PC-3 (cell line): ENCODE data around the gene DEPP1.

Experiments
- EZH2 ChIP-seq: fragments of 300-600 bp; sonication (generic); IDR thresholded peaks from one replicate; pipeline ENCODE4 v1.6.1; 2017; ENCODE audit warnings: antibody characterized with exemption, mild to moderate bottlenecking, low read length; ENCODE audit not compliant: unreplicated experiment
- EZH2phosphoT487 ChIP-seq: fragments of 300-600 bp; sonication (generic); IDR thresholded peaks from 2 replicates; pipeline ENCODE4 v1.6.1; 2018; ENCODE audit warnings: mild to moderate bottlenecking, antibody characterized with exemption, low read length, borderline replicate concordance
- TF ChIP-seq, protein P1 (sequence below): fragments of 300-600 bp; sonication (generic); conservative IDR thresholded peaks from 2 replicates; pipeline ENCODE4 v1.5.1; 2017; ENCODE audit warnings: antibody characterized with exemption, low read depth, mild to moderate bottlenecking, low read length

DNA sequence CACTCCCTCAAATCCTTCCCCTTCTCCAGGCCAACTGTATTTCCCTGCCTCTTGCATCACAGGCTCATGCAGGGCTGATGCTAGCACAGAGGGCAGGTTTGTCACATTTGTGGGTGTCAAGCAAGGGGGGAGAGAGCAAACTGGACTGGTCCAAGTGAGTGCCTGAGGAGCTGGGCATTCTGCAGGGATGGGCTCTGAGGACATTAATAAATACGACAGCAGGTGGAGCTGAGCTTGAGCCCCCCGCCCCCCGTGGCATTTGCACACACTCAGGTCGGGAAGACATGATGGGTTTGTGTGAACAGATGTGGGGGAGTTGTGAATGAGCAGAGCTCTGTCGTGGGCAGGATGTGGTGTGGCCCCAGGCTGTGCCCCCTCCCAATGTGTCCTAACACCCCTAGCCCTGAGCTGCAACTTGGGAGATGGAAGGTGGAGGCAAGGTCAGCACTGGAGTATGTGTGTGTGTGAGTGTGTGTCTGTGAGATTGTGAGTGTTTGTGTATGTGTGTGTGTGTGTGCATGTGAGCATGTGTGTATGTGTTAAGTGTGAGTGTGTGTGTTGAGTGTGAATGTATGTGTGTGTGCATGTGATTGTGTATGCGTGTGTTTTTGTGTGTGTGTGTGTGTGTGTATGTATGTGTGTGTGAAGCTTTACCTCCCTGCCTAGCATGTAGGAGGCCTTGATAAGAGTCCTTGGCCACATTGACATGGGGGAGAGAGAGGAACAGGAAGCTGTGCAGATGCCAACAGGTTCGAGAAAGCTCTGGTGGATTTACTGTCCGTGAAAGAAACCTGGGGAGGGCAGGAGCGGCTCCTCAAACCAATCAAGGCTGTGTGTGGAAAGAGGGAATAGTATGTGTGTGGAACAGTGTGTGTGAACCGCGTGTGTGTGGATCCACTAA lies 9.9 kb downstream of the DEPP1 start:
- TF ChIP-seq, protein P1, sequence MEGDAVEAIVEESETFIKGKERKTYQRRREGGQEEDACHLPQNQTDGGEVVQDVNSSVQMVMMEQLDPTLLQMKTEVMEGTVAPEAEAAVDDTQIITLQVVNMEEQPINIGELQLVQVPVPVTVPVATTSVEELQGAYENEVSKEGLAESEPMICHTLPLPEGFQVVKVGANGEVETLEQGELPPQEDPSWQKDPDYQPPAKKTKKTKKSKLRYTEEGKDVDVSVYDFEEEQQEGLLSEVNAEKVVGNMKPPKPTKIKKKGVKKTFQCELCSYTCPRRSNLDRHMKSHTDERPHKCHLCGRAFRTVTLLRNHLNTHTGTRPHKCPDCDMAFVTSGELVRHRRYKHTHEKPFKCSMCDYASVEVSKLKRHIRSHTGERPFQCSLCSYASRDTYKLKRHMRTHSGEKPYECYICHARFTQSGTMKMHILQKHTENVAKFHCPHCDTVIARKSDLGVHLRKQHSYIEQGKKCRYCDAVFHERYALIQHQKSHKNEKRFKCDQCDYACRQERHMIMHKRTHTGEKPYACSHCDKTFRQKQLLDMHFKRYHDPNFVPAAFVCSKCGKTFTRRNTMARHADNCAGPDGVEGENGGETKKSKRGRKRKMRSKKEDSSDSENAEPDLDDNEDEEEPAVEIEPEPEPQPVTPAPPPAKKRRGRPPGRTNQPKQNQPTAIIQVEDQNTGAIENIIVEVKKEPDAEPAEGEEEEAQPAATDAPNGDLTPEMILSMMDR, result no peak
- TF ChIP-seq EZH2, result no peak
- no peak for TF ChIP-seq EZH2phosphoT487
